ENCODE measurements around the gene CARMIL3.

The CARMIL3 gene

GRCh38 chr14:24092505-24093206, 40.8 kb downstream of the CARMIL3 start:
- Mint-ChIP-seq H3K27ac (ENCODE audit: low read depth) (peak overlapping the region; percentile 92), H3K4me1 (peaks cover 38% of the 10 kb centered on the region), H3K9me3 (no peaks in the 10 kb centered on the region), H3K4me3 (peak overlapping the region; percentile 94), H3K27me3 (no peaks in the 10 kb centered on the region), H3K36me3 (ENCODE audit: insufficient read depth) (peaks cover 8% of the 10 kb centered on the region)
- ATAC-seq (replicated peaks; ENCODE audit: extremely low read depth, poor library complexity, severe bottlenecking) (no peak), DNase-seq (ENCODE audit: low spot score in 2 of 2) (no peak)

GRCh38 chr14:24093207-24093900, 41.5 kb downstream of the CARMIL3 start:
- ATAC-seq (replicated peaks; ENCODE audit: extremely low read depth, poor library complexity, severe bottlenecking) = no peak

GRCh38 chr14:24093901-24094840, 42.4 kb downstream of the CARMIL3 start, which contains the start of gene PCK2:
Gene PCK2, plus strand, starts transcription at chr14:24094311. Its CDS starts 95 bp downstream, at chr14:24094406.
- peak within 1 kb of the TSS; percentile 96 for H3K27ac Mint-ChIP-seq (ENCODE audit: low read depth)
- H3K4me1 Mint-ChIP-seq = peaks cover 38% of the 10 kb centered on the region
- H3K4me3 Mint-ChIP-seq = peak within 1 kb of the TSS; percentile 94
- peak; percentile 77 for ATAC-seq (replicated peaks; ENCODE audit: extremely low read depth, poor library complexity, severe bottlenecking)
- H3K9me3 Mint-ChIP-seq = no peaks in the 10 kb centered on the region
- peaks cover 9% of the 10 kb centered on the region for H3K36me3 Mint-ChIP-seq (ENCODE audit: insufficient read depth)
- H3K27me3 Mint-ChIP-seq = no peaks in the 10 kb centered on the region
- peak; percentile 41 to 47 for DNase-seq (ENCODE audit: low spot score in 2 of 2)

More at GRCh38 chr14:24093207-24093900, 41.5 kb downstream of the CARMIL3 start:
- Mint-ChIP-seq H3K27ac (ENCODE audit: low read depth) (peak overlapping the region; percentile 92), H3K27me3 (no peaks in the 10 kb centered on the region), H3K36me3 (ENCODE audit: insufficient read depth) (peaks cover 9% of the 10 kb centered on the region), H3K4me3 (peak overlapping the region; percentile 94), H3K9me3 (no peaks in the 10 kb centered on the region), H3K4me1 (peaks cover 38% of the 10 kb centered on the region)
- DNase-seq (ENCODE audit: low spot score in 2 of 2) = no peak

- no peaks in the 10 kb centered on the region for H3K27me3 Mint-ChIP-seq
- H3K4me1 Mint-ChIP-seq = peaks cover 42% of the 10 kb centered on the region
- H3K4me3 Mint-ChIP-seq = peak overlapping the region; percentile 94
- peaks cover 9% of the 10 kb centered on the region for H3K36me3 Mint-ChIP-seq (ENCODE audit: insufficient read depth)
- H3K9me3 Mint-ChIP-seq = no peaks in the 10 kb centered on the region
- DNase-seq (ENCODE audit: low spot score in 2 of 2) = no peak
- no peak for ATAC-seq (replicated peaks; ENCODE audit: extremely low read depth, poor library complexity, severe bottlenecking)
- H3K27ac Mint-ChIP-seq (ENCODE audit: low read depth) = peak overlapping the region; percentile 96
These were observed 43.0 kb downstream of the CARMIL3 start for GRCh38 chr14:24094841-24095270.

- Mint-ChIP-seq H3K9me3 (no peaks in the 10 kb centered on the region), H3K4me1 (peaks cover 40% of the 10 kb centered on the region), H3K27me3 (no peaks in the 10 kb centered on the region), H3K27ac (ENCODE audit: low read depth) (peak overlapping the region; percentile 96), H3K36me3 (ENCODE audit: insufficient read depth) (peaks cover 9% of the 10 kb centered on the region), H3K4me3 (peak overlapping the region; percentile 94)
- ATAC-seq (replicated peaks; ENCODE audit: extremely low read depth, poor library complexity, severe bottlenecking) (peak; percentile 17), DNase-seq (ENCODE audit: low spot score in 2 of 2) (no peak)
These were observed 43.7 kb downstream of the CARMIL3 start for GRCh38 chr14:24095271-24096068.

- Mint-ChIP-seq H3K27me3 (no peaks in the 10 kb centered on the region), H3K4me1 (peaks cover 36% of the 10 kb centered on the region), H3K27ac (ENCODE audit: low read depth) (no peak overlapping the region), H3K9me3 (no peaks in the 10 kb centered on the region), H3K36me3 (ENCODE audit: insufficient read depth) (peaks cover 11% of the 10 kb centered on the region), H3K4me3 (peak overlapping the region; percentile 32)
- no peak for ATAC-seq (replicated peaks; ENCODE audit: extremely low read depth, poor library complexity, severe bottlenecking)
- DNase-seq (ENCODE audit: low spot score in 2 of 2) = no peak
These were observed 44.9 kb downstream of the CARMIL3 start for GRCh38 chr14:24096545-24097181.

GRCh38 chr14:24098229-24098926, 46.6 kb downstream of the CARMIL3 start:
- ATAC-seq (replicated peaks; ENCODE audit: extremely low read depth, poor library complexity, severe bottlenecking) = no peak
- H3K4me3 Mint-ChIP-seq = no peak overlapping the region
- H3K36me3 Mint-ChIP-seq (ENCODE audit: insufficient read depth) = peaks cover 16% of the 10 kb centered on the region
- H3K27me3 Mint-ChIP-seq = no peaks in the 10 kb centered on the region
- peaks cover 31% of the 10 kb centered on the region for H3K4me1 Mint-ChIP-seq
- H3K9me3 Mint-ChIP-seq = no peaks in the 10 kb centered on the region
- no peak for DNase-seq (ENCODE audit: low spot score in 2 of 2)
- no peak overlapping the region for H3K27ac Mint-ChIP-seq (ENCODE audit: low read depth)

GRCh38 chr14:24098927-24099813, 47.4 kb downstream of the CARMIL3 start:
- Mint-ChIP-seq H3K27me3 (no peaks in the 10 kb centered on the region), H3K4me3 (no peak overlapping the region), H3K36me3 (ENCODE audit: insufficient read depth) (peaks cover 16% of the 10 kb centered on the region), H3K9me3 (no peaks in the 10 kb centered on the region), H3K27ac (ENCODE audit: low read depth) (peak overlapping the region; percentile 61), H3K4me1 (peaks cover 27% of the 10 kb centered on the region)
- DNase-seq (ENCODE audit: low spot score in 2 of 2) = no peak
- no peak for ATAC-seq (replicated peaks; ENCODE audit: extremely low read depth, poor library complexity, severe bottlenecking)

GRCh38 chr14:24100197-24100981, 48.6 kb downstream of the CARMIL3 start:
- Mint-ChIP-seq H3K9me3 (no peaks in the 10 kb centered on the region), H3K36me3 (ENCODE audit: insufficient read depth) (peaks cover 11% of the 10 kb centered on the region), H3K27me3 (no peaks in the 10 kb centered on the region), H3K27ac (ENCODE audit: low read depth) (peak overlapping the region; percentile 61), H3K4me1 (peaks cover 16% of the 10 kb centered on the region), H3K4me3 (no peak overlapping the region)
- DNase-seq (ENCODE audit: low spot score in 2 of 2) (no peak), ATAC-seq (replicated peaks; ENCODE audit: extremely low read depth, poor library complexity, severe bottlenecking) (no peak)

- Mint-ChIP-seq H3K27ac (ENCODE audit: low read depth) (no peak overlapping the region), H3K36me3 (ENCODE audit: insufficient read depth) (peaks cover 11% of the 10 kb centered on the region), H3K27me3 (no peaks in the 10 kb centered on the region), H3K9me3 (no peaks in the 10 kb centered on the region), H3K4me3 (no peak overlapping the region), H3K4me1 (peaks cover 10% of the 10 kb centered on the region)
- ATAC-seq (replicated peaks; ENCODE audit: extremely low read depth, poor library complexity, severe bottlenecking) (no peak), DNase-seq (ENCODE audit: low spot score in 2 of 2) (no peak)
These were observed 49.2 kb downstream of the CARMIL3 start for GRCh38 chr14:24100982-24101494.

All from central memory CD8-positive, alpha-beta T cell (primary cell).